Fibroblast of villous mesenchyme (primary cell): ENCODE data around the gene CCDC77. TPM values are rescaled to one million over a fixed set of nuclear protein-coding genes. Genes with fewer than 3 reads are reported as not detected.
A peak's percentile ranks its signal among the peaks of the same experiment; 100 is the strongest.

ENCODE experiments used
- DNase-seq: peaks from one replicate; pipeline ENCODE4 v3.0.0-alpha.2; 2010; ENCODE audit warnings: low read depth
- H3K4me3 ChIP-seq: 2 replicates; pipeline ENCODE4 v1.5.1; 2011; ENCODE audit warnings: low read depth, mild to moderate bottlenecking, low read length
- total RNA-seq: library from RNA; depleted of rRNA; stranded (reverse); fragments of >200 nt; gene quantifications from 2 replicates; pipeline ENCODE4 v1.2.3, GENCODE V29; 2012
- TF ChIP-seq, protein P1 (sequence below): IDR thresholded peaks from 2 replicates; pipeline ENCODE4 v1.5.1; 2012; ENCODE audit warnings: low read depth, mild to moderate bottlenecking, low read length; ENCODE audit not compliant: insufficient read depth

The CCDC77 gene
- total RNA-seq, 1 donor: 9.1 TPM

DNA sequence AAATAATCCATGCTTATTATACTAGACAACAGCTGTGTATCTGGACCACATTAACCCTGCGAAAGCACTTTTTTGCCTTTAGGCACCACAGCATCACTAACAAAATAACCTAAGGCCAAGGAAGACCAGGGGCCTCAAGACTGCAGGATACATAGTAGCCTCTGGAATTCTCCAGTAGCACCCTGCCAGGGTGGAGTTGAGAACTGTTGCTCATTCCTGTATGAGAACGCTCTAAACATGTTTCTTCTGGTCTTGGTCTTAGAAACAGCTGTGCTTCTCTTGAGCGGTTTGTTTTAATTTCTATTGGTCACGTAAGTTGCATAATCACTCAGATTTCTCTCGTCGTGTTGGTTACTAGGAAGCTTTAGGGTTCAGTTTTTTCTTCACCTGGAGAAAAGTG, 66.1 kb downstream of the CCDC77 start:
- H3K4me3 ChIP-seq: no peak overlapping the region
- peak; percentile 22 for DNase-seq
- TF ChIP-seq, protein P1, sequence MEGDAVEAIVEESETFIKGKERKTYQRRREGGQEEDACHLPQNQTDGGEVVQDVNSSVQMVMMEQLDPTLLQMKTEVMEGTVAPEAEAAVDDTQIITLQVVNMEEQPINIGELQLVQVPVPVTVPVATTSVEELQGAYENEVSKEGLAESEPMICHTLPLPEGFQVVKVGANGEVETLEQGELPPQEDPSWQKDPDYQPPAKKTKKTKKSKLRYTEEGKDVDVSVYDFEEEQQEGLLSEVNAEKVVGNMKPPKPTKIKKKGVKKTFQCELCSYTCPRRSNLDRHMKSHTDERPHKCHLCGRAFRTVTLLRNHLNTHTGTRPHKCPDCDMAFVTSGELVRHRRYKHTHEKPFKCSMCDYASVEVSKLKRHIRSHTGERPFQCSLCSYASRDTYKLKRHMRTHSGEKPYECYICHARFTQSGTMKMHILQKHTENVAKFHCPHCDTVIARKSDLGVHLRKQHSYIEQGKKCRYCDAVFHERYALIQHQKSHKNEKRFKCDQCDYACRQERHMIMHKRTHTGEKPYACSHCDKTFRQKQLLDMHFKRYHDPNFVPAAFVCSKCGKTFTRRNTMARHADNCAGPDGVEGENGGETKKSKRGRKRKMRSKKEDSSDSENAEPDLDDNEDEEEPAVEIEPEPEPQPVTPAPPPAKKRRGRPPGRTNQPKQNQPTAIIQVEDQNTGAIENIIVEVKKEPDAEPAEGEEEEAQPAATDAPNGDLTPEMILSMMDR: no peak

DNA sequence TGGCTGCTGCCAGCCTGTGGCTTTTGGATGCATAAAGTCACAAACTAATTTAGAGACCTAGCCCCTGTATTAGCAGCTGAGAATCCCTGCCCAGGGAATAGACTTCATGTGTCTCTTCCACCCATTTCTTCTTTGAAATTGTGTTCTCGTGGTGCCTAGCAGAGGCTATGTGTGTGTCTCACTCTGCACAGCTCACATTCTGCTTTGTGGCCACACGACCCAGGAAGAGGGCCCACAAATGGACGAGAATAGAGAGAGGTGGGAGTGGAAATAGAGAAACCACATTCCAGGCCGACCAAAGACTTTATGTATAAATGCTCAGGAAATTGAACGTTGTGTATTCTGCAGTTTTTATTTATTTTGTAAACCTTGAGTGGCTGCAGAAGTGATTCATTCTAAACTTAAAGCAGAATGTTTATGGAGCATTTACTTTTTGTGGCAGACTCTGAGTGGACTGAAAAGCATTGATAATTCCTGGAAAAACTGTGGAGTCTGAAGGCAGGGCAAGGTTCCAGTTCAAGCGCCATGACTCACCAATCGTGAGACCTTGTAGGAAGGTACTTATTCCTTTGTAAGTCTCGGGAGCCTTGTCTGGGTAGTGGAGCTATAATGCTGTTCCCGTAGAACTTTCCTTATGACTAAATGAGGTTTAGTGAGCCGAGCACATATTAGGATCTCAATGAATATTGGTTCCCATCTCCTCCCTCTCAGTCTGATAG, 67.4 kb downstream of the CCDC77 start:
- H3K4me3 ChIP-seq: no peak overlapping the region
- TF ChIP-seq, protein P1: no peak
- DNase-seq: no peak

DNA sequence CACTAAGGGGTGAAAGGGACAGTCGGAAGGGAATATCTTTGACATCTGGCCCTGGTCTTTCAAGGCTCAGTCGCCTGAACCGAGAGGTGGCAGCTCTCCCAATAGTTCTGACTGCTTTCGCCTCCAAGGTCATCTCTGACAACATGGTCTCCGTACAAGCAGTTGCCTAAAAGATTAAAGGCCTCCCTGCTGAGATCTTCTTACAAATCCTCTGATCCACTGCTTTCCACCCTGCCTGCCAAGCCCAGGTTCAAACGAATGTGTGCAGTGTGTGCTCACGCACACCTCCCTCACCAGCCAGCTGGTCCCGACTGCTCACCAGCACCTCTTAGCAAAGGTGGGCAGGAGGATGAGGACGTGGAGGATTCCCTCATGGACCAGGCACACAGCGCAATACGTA, 68.7 kb downstream of the CCDC77 start:
- no peak for DNase-seq
- H3K4me3 ChIP-seq: no peak overlapping the region
- TF ChIP-seq, protein P1: no peak

DNA sequence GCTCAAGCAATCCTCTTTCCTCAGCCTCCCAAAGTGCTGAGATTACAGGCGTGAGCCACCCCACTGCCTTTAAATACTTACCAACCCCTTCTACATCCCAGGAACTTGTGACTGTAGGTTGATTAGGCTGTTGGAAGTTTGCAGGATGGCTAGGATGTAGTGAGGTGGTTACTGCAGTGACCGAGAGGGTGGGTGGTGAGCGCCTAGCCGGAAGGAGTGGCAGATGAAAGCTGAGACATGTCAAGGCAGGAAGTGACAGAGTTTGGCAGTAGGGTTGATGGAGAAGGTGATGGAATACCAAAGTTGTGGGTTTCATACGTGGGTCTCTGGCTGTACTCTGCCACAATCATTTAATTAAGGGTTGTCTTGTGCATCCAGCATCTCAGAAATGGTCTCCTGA, 71.8 kb downstream of the CCDC77 start:
- no peak for DNase-seq
- H3K4me3 ChIP-seq: no peak overlapping the region
- TF ChIP-seq, protein P1: no peak

DNA sequence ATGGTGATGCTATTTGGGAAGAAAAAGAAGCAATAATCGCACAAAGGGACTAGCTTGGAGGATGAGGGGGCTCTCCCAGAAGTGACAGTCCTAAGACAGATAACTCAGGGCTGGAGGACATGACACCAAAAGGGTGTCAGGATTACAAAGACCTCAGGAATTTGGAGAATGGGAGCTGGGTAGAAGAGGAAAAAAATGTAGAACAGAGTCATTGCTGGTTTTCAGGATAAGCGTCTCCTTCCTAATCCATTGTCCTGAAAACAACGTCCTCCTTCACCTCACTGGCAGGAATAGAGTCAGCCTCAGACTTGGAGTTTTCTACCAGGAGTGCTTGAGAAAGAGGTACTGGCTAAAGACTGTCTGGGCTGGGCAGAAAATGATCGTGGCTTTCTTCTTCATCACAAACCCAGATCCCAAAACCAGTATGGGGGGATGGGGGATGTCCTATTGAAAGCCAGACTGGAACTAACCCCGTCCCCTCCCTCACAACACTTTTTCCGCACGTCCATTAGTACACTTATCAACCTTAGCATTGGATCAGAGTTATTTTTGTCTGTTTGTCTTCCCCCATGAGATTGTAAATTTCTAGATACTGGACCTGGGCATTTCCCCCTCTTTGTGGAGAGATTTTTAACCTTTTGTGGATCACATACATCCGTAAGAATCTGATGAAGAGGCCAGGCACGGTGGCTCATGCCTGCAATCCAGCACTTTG, 72.6 kb downstream of the CCDC77 start:
- no peak overlapping the region for H3K4me3 ChIP-seq
- TF ChIP-seq, protein P1: no peak
- DNase-seq: no peak

DNA sequence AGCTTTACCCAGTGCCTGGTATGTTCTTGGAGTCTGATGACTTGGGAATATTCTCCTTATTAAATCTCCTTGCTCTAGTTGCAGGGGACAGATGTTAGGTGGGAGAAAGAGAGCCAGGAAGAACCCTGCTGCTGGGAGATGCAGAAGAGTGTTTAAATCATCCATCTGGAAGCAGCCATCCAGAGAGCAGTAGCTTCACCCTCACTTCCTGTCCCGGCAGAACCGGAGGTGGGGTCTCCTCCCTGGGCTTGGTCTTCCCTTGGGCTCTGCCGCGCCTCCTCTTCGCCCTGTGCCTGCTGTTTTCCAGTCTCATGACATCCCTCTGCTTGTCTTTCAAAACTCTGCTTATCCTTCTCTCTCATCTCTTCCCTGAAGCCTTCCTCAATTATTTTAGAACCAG, 73.8 kb downstream of the CCDC77 start:
- TF ChIP-seq, protein P1: no peak
- DNase-seq: no peak
- no peak overlapping the region for H3K4me3 ChIP-seq
